K562 (cell line): ENCODE data around the gene ERBB4. TPM values are rescaled to one million over a fixed set of nuclear protein-coding genes. Genes with fewer than 3 reads are reported as not detected.

Experiments used
- GATAD2A ChIP-seq: fragments of 450-650 bp; IDR thresholded peaks from 2 replicates; pipeline ENCODE4 v1.6.1; 2017
- XRCC4 ChIP-seq: IDR thresholded peaks from one replicate; pipeline ENCODE4 v1.6.1; 2011; ENCODE audit not compliant: insufficient read depth, insufficient read length; ENCODE audit errors: extremely low read depth
- ZFPM2 ChIP-seq: fragments of 250-450 bp; sonication (Bioruptor Pico); IDR thresholded peaks from 2 replicates; pipeline ENCODE4 v1.5.1; 2022; ENCODE audit warnings: mild to moderate bottlenecking
- ZNF407 ChIP-seq: fragments of 450-650 bp; IDR thresholded peaks from 2 replicates; pipeline ENCODE4 v1.6.1; 2016; ENCODE audit warnings: low read depth
- ZNF431 ChIP-seq: sonication (generic); formaldehyde crosslinking; IDR thresholded peaks from 2 replicates; pipeline ENCODE4 v1.8.0; 2022; ENCODE audit warnings: mild to moderate bottlenecking, missing genetic modification reagents
- ZNF830 ChIP-seq: fragments of 250-450 bp; sonication (Bioruptor Pico); IDR thresholded peaks from 2 replicates; pipeline ENCODE4 v1.5.0; 2021; ENCODE audit warnings: mild to moderate bottlenecking
- polyA plus RNA-seq, 8 experiments: library from polyadenylated mRNA; depleted of rRNA in 4 of 8; stranded (reverse) in 5 of 8; unstranded in 3 of 8; fragments of >200 nt; fragmentation: Nextera tagmentation in 2 of 8; fragmentation: Illumina TruSeq in 1 of 8; extraction: Ambion mirVana in 2 of 8; extraction: Trizol in 1 of 8; gene quantifications; 2 replicates each; pipeline versions ENCODE4 v1.2.1 to v1.2.3, GENCODE V29; 2011 to 2014; ENCODE audit warnings: inconsistent platforms in 1 of 8, missing spikeins in 1 of 8
- total RNA-seq, 7 experiments: library from RNA; depleted of rRNA in 6 of 7; stranded (reverse); fragments of >200 nt in 6 of 7; fragmentation: Illumina TruSeq in 2 of 7; extraction: Trizol in 2 of 7; gene quantifications; 2 replicates each; pipeline versions ENCODE4 v1.2.1 to v1.2.3, GENCODE V29; 2011 to 2021; ENCODE audit warnings: low replicate concordance in 1 of 7
- TF ChIP-seq, protein P1 (sequence below): fragments of 250-450 bp; sonication (Bioruptor Pico); IDR thresholded peaks from 2 replicates; pipeline ENCODE4 v1.5.1; 2021; ENCODE audit warnings: mild to moderate bottlenecking
- TF ChIP-seq, protein P2 (sequence below): fragments of 250-450 bp; sonication (Bioruptor Pico); IDR thresholded peaks from 2 replicates; pipeline ENCODE4 v1.6.1; 2021; ENCODE audit warnings: mild to moderate bottlenecking
- TF ChIP-seq, protein P3 (sequence below), 2 experiments: IDR thresholded peaks in 1 of 2; conservative IDR thresholded peaks in 1 of 2; 2 replicates each; pipeline ENCODE4 v1.6.1; 2016; ENCODE audit warnings: low read depth in 2 of 2, mild to moderate bottlenecking in 1 of 2, missing compliant biosample characterization in 1 of 2, missing genetic modification characterization in 1 of 2, moderate library complexity in 1 of 2
- TF ChIP-seq, protein P4 (sequence below): fragments of 450-650 bp; formaldehyde crosslinking; IDR thresholded peaks from 2 replicates; pipeline ENCODE4 v1.4.0; 2022; ENCODE audit warnings: missing genetic modification characterization

Gene ERBB4
- total and polyA plus RNA-seq, 9 of the 15 experiments (the other 6 are each of a cell fraction or from before 2014, with no cell fraction given), result not detected

DNA sequence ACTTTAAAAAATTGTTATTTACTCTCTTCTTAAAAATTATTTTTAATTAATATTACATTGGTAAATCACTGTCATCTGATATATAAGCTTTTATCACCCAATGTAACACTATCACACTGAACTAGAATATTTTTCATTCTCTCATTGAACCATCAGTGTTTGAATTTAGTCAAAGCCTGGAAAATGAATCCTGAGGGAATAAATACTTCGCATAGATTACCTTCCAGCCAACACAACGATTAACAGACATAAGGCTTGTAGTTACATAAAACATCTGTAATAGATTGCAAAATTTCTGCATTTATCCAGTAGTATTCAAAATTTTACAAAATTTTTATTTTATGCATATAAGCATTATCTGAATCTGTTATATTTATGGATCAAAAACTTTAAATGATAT, 314.9 kb downstream of the ERBB4 start (continued):
- TF ChIP-seq ZNF407 (no peak), ZNF830 (CRISPR knock-in tag) (no peak), GATAD2A (no peak), ZNF431 (CRISPR knock-in tag) (no peak), ZFPM2 (CRISPR knock-in tag) (no peak), XRCC4 (no peak)
- TF ChIP-seq, protein P1, sequence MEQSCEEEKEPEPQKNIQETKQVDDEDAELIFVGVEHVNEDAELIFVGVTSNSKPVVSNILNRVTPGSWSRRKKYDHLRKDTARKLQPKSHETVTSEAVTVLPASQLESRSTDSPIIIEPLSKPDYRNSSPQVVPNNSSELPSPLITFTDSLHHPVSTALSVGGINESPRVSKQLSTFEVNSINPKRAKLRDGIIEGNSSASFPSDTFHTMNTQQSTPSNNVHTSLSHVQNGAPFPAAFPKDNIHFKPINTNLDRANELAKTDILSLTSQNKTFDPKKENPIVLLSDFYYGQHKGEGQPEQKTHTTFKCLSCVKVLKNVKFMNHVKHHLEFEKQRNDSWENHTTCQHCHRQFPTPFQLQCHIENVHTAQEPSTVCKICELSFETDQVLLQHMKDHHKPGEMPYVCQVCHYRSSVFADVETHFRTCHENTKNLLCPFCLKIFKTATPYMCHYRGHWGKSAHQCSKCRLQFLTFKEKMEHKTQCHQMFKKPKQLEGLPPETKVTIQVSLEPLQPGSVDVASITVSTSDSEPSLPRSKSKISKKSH (CRISPR knock-in tag), result no peak
- TF ChIP-seq, protein P2, sequence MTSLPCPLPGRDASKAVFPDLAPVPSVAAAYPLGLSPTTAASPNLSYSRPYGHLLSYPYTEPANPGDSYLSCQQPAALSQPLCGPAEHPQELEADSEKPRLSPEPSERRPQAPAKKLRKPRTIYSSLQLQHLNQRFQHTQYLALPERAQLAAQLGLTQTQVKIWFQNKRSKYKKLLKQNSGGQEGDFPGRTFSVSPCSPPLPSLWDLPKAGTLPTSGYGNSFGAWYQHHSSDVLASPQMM (CRISPR knock-in tag), result no peak
- TF ChIP-seq, protein P3, sequence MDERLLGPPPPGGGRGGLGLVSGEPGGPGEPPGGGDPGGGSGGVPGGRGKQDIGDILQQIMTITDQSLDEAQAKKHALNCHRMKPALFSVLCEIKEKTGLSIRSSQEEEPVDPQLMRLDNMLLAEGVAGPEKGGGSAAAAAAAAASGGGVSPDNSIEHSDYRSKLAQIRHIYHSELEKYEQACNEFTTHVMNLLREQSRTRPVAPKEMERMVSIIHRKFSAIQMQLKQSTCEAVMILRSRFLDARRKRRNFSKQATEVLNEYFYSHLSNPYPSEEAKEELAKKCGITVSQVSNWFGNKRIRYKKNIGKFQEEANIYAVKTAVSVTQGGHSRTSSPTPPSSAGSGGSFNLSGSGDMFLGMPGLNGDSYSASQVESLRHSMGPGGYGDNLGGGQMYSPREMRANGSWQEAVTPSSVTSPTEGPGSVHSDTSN (CRISPR knock-in tag; IDR thresholded peaks at IDR 0.05; ENCODE audit: low read depth), result no peak
- TF ChIP-seq, protein P3 (tag; conservative IDR thresholded peaks at IDR 0.05; ENCODE audit: low read depth), result no peak
- TF ChIP-seq, protein P4, sequence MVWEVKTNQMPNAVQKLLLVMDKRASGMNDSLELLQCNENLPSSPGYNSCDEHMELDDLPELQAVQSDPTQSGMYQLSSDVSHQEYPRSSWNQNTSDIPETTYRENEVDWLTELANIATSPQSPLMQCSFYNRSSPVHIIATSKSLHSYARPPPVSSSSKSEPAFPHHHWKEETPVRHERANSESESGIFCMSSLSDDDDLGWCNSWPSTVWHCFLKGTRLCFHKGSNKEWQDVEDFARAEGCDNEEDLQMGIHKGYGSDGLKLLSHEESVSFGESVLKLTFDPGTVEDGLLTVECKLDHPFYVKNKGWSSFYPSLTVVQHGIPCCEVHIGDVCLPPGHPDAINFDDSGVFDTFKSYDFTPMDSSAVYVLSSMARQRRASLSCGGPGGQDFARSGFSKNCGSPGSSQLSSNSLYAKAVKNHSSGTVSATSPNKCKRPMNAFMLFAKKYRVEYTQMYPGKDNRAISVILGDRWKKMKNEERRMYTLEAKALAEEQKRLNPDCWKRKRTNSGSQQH (CRISPR knock-in tag), result no peak
